Stimulated activated CD8-positive, alpha-beta memory T cell treated with anti-CD3 and anti-CD28 coated beads, Interleukin-4, amount 100 ng/mL, for 24 hours (primary cell): Measurements from ENCODE around the gene RPL27.

Source experiments
- DNase-seq: peaks from one replicate; pipeline ENCODE4 v3.0.0-alpha.2; 2020; ENCODE audit warnings: low read depth

The RPL27 gene

DNA sequence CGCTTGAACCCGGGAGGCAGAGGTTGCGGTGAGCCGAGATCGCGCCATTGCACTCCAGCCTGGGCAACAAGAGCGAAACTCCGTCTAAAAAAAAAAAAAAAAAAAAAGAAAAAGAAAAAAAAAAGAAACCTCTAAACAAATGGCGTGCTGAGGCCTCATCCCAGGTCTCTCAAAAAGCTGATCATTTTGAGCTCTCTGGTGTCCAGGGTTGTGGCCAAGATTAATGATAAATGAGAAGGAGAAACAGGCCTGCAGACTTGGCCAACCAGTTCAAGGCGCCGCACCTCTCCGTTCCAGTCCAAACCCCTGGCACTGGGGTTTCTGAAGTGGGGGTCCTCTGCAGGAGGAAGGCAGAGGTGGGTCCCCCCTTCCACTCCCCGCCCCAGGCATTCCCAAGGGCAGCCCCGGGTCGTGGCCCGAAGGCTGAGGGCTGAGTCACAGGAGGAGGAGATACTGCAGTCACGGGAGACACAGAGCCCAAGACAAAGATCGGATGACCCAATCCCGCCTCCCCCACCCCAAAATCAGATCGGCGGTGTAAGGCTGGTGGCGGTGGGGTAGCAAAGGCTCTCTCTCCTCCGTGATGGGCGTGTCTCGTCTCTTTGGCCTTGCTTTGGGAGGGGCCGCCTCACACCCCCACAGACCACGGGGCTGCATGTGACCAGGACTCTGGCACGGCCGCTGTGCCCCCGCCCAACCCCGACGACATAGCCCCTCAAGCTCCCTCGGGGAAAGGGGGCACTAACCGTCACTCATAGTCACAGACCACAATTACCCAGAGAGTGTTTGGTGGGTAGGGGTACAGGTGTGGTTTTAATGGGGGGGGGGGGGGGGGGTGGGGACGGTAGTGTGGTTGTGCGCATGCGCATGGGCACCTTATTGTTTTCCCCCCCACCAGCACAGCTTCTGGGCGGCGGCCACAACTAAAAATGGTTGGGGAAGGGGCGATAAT, 22.8 kb downstream of the RPL27 start:
- DNase-seq = no peak

DNA sequence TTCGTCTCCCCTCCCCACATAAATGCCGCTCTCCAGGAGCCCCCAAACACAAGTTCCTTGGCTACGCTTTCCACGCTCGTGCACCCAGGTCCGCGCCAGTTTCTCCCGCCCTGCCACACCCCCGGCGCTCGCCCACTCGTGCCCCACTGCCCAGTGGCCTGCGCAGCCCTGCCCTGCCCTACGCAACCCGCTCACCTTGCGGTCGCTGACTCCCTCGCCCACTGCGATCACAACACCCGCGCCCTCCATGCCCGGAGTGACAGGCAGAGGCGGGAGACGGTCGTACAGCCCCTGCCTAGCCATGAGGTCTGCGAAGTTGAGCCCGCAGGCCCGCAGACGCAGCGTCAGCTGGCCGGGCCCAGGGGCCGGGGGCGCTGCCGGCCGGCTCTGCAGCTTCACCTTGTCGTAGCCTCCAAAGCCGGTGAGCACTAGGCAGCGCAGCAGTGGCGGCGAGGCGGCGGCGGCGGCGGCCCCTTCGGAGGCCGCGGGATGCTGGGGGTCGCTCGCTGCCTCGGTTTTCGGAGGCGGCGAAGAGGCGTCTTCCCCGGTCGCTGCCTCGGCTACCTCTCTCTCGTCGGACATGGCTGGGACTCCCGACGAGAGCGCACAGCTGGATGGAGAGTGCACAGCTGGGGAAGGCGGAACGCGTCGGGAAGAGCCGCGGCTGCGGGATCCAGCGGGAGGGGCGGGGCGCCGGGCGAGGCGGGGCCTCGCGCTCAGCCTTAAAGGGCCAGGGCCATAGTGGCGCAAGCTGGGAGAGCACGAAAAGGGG, 23.7 kb downstream of the RPL27 start, which contains the start of gene VAT1:
Gene VAT1, minus strand, starts transcription at position 645 of the 772 bp plus-strand sequence. Its CDS starts 63 bp downstream, at position 582.
- peak; percentile 56 for DNase-seq

DNA sequence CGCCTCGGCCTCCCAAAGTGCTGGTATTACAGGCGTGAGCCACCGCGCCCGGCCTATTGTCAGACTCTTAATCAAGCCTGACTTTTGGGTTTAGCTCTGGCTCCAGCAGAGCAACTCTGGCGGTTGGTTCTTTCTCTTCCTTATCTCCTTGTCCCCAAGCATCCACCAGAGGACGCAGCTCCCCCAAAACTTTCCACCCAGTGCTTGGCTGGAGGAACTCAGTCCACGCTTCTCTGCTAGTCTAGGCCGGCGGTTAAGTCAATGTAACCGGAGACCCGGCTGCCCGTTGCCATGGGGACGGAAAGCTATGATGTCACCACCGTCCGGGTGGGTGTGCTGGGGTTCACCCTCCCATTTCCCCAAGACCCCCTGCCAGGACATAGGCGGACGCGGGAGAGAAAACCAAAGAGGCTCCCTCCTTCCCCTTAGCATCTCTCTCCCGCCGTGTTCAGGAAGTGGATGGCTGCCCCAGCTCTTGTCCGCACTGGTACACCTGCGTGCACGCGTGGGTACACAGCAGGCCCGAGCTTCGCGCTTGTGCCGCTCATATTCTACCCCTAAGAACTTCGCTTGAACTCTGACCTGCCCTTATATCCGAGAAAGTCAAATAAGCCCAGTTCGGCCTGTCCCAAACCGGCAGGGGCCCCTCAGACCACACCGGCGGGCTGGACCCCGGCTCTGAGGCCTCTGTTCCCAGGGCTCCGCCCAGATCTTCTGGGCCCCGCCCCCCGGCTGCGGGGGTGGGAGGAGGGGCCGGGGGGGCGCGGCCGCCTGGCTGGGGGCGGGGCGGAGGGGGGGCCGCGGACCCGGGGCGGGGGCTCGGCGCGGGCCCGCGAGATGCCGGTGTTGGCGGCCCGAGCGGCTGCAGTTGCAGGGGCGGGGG, 26.4 kb downstream of the RPL27 start, which contains the start of gene RND2:
Gene RND2, plus strand, starts transcription at position 825 of the 883 bp plus-strand sequence. CDS start 117 bp downstream, outside the sequence.
- peak; percentile 62 for DNase-seq

DNA sequence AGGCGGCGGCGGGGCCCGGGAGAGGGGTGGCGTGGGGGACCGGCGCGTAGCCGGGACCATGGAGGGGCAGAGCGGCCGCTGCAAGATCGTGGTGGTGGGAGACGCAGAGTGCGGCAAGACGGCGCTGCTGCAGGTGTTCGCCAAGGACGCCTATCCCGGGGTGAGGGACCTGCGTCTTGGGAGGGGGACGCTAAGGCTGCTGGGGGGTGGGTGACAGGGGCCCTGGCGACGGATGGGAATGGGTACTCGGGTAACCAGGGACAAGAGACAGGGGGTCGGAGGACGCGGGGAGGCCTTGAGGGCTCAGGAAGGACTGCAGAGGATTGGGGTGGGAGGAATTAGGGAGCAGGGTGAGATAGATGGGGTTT, 27.1 kb downstream of the RPL27 start:
- no peak for DNase-seq

DNA sequence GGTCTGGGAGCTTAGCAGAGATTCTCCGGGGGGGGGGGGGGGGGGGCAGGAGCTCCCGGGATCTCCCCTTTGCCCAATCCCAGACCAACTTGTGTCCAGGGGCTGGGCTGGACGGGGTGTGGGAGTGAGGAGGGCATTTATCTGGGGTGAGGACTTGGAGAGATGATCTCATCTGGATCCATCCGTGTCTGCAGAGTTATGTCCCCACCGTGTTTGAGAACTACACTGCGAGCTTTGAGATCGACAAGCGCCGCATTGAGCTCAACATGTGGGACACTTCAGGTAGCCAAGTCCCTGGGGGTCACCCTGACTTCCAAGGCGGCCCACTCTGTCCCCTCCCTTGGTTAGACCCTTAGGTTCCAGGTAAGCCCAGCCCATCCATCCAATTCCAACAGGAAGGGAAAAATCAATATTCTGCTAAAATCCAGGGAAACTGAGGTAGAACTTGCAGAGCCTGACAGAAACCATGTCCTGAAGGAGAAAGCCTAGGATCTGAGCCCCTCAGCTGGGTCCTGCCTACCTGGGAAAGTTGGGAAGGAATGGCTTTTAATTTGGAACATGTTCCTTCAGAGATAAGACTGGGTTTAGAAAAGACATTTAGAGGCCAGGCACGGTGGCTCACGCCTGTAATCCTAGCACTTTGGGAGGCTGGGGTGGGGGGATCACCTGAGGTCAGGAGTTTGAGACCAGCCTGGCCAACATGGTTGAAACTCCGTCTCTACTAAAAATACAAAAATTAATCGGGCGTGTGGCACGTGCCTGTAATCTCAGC, 27.7 kb downstream of the RPL27 start:
- no peak for DNase-seq

DNA sequence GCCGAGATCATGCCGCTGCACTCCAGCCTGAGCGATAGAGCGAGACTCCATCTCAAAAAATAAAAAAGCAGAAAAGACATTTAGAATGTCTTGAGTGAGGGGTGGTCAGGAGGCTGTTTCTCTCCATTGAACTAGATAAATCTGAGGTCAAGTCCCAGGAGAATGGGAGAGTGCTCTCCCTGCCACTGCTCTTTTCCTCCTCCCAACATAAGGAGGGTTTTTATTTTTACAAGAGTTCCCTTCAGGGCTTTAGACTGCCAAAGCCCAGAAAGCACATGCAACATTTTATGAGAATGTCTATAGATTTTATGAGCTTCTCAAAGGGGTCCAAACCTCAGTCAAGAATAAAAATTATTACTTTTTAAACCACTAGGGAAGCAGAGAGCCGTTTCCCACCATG, 28.4 kb downstream of the RPL27 start:
- DNase-seq = no peak

DNA sequence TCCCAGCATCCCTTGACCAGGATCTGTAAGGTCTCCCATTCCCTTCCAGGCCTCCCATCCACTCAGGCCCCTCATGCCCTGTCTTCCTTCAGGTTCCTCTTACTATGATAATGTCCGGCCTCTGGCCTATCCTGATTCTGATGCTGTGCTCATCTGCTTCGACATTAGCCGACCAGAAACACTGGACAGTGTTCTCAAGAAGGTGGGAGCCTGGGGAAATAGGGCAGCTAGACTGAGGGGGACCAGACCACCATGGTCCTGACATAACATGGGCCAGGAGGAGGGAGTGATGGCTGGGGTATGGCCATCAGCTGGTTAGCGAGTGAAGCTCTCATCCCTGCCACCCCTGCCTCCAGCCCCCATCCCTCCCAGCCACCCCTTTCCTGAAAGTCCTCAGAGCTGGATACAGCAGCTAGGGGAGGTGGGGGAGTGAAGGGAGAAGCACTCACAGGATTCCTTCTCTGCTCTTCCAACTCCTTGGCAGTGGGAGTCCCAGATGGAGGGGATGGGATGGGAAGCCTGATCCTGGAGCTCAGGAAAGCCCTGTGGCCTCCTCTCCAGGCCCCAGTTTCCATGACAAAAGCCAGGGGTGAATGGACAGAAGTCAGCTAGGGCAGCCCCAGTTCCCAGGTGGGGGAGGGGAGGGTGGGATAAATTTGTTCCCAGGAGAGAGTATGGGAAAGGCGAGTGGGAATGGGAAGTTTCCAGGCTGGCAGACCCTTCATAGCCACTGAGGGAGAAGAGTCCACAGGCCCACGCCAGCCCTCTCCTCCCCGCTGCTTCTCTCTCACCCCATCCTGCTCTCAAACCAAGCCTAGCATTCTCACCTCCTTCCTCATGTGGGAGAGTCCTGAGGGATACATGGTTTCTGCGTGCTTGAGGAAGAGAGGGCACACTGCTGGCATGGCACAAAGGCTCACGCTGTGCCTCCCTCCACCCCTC, 29.1 kb downstream of the RPL27 start:
- DNase-seq = no peak

DNA sequence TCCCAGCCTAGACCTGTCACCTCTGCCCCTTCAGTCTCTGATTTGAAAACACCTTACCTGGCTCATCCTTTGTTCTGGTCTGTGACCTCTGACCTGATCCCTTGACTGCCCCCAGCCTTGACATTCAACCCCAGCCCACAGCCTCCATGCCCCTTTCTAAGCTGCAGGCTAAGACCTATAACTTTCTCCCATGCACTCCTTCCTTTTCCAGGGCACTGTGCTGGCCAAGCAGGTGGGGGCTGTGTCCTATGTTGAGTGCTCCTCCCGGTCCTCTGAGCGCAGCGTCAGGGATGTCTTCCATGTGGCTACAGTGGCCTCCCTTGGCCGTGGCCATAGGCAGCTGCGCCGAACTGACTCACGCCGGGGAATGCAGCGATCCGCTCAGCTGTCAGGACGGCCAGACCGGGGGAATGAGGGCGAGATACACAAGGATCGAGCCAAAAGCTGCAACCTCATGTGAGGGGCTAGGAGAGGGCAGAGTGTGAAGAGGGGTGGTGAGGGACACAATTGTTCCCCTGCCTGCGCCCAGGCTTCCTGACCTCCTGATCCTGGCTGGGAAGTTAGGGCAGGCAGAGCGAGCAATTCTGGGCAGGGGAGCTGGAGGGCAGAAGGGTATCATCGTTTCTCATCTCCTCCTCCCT, 30.1 kb downstream of the RPL27 start:
- no peak for DNase-seq

DNA sequence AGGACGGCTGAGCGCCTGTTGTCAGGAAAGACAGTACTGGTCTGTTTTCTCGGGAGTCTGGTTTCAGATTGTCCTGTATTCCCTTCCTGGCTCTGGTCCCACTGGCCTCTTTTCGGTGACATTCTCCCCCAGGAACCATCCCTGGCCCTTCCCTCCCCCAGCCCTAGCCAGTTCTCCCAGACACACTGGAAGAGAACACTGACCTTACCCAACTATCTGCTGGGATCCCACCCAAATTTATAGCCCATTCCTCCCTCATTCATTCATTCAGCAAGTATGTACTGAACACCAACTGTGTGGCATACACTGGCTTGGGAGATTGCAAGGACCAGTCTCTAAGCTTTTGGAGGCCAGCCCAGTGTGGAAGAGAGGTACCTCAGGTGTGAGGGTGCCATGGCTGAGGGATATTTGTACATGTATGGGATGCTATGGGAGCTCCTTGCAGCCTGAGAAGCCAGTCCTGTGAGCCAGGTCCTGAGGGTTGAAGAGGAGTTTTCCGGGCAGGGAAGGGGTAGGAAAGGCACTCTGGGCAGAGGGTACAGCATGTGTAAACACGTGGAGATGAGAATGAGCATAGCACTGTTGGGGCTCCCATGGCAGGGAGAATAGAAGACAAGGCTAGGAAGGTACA, 32.0 kb downstream of the RPL27 start:
- DNase-seq = no peak

DNA sequence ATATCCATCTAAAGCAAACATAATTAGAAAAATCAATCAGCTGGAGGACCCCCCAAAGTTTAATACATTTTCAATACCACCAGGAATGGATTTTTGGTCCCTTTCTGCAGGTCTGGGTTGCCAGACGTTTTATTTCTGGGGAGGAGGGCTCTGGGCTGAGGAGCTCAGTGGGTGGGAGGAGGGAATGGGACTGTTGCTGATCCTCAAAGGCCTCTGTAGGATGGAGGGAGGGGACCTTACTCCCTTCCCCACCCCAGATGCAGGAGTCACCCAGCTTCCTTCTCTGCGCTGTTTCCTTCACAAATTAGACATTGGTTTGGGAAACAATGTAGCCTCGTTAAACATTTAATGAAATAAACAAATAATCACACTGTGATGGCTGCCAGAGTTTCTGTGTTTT, 33.4 kb downstream of the RPL27 start:
- DNase-seq = no peak

DNA sequence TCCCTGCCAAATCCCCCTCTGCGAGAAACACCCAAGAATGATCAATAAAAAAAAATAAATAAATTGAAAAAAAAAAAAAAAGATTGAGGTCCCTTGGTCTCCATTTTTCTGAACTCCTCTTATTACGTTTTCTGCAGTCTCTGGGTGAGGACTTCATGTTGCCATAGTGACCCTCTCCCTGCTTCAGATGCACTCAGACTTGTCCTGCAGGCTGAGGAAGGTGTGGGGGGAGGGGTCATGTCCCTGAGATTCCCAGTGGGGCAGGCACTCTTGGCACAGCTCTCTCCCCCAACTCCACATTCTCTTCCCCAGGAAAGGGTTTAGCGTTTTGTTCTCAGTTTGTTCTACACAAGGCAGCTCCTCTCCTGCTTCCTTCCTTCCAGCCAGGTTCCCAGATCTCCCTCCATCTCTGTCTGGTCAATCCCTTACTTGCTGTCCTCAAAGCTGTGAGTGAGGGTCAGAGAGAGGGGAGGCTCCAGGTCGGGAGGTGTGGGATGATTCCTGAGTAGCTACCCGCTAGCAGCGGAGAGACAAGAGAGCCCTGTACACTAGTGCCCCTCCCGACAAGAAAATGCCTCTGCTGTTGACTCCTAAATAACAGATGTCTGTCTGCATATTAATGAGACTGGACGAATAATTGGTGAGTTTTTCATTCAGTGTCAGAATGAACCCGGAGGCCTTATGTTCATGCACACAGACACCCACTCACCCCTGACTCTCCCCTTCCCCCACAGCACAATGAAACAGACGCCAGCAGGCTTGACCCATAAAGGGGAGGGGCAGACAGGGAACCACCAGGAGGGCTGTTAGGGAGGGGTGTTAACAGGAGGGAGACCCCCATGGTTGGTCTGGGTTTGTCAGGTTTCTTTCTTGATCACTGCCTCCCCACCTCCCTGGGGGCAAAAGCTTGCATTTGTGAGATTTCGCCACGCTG, 36.0 kb downstream of the RPL27 start:
- DNase-seq = no peak

DNA sequence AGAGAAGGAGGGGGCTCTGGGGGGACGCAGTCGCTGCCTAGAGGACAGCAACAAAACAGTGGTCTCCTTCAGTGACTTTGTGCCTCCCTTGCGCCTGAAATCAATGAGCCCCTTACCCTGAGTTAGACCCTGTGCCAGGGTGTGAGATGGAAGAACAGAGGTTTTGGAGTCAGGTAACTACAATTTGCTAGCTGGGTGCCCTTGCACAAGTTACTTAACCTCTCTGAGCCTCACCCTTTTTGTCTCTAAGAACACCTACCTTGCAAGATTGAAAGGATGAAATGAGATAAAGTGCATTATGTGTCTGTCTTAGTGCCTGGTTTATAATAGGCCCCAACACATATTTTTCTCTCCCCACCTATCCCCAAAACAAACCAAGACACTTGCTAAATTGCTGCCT, 36.7 kb downstream of the RPL27 start:
- DNase-seq = no peak

DNA sequence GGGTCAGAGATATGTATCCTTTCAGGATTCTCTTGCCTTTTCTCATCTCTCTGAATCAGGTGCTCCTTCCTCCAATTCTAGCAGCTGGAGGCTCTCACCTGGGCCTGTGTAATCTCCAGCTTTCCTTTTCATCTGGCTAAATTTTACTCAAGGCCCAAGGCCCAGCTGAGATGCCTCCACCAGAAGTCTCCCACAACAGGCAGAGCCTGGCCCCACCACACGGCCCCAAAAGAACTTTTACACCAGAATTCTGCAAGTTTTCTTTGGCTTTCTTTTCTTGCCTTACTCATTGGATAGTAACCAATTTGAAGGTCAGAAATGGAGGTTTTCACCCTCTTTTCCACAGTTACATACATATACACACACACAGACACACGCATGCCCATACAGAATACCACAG, 41.4 kb downstream of the RPL27 start:
- no peak for DNase-seq

DNA sequence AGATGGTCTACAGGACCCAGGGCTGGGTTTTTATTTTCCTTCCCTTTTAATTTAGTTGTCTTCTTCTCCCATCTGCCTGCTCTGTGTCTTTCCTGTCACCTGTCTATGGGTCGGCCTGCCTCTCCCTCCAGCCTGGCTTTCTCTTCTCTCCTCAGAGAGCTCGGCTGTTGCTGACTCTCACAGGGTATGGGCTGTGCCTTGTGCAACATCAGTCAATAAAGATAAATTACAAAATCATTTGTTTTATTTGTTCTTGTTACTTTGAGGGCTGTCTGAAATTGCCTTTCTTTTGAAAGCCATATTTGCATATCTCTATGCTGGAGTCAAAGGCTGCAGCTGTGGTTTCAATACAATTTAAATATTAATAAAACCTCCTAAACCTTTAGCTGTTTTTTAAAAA, 42.4 kb downstream of the RPL27 start:
- DNase-seq = no peak

DNA sequence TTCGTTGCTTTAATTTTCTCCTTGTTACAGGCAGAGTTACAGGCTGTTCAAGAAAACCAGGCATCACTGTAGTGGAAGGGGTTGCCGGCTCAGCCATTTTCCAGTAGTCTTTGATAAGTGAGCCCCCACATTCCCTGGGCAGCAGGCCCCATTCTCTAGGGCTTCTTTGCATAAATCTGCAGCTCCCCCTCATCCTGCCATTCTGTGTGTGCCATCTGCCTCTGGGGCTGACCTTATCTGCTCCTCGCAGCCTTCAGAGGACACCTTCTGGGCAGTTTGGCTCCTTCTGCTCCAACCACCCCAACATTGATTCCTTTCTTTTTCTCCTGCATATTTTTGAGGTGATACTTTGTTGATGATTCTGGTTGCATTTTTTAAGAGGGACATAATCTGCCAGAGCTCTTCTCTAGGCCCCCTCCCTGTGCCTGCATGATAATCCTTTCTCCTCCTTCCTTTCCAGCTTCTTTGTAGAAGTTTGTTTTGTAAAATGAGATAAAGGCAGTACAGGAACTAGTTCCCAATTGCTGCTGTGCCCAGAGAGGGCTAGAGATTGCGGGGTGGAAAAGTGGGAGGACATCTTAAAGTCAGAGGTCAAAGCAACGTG, 43.9 kb downstream of the RPL27 start:
- DNase-seq = no peak

DNA sequence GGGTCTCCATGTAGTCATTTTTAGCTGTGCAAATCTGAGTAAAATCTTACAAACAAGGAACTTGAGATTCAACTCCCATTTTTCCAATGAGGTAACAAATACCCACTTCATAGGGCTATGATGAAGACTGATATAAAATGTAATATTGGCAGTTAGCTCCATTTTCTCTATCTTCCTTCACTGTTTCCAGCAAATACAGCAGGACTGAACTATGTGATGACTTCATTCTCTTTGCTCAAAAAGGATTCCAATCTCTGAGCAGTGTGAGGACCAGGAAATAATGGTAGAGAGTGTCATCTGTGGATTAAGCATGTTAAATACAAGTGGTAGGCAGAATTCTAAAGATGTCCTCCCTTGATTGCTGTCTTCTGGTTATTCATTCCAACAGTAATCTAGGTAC, 45.1 kb downstream of the RPL27 start:
- no peak for DNase-seq

DNA sequence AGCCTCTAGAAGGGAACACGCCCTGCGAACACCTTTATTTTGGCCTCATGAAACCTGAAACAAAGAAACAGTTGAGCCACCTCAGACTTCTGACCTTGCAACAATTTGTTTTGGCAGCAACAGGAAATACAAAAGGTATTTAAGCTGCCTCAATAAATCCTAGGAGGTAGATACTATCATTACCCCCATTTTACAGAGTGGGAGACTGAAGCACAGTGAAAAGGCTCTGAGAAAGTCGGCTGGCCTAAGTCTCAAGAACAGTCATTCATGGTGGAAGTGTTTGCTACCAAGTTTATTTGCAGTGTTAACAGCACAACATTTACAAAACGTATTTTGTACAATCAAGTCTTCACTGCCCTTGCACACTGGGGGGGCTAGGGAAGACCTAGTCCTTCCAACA, 45.8 kb downstream of the RPL27 start:
- DNase-seq = no peak

DNA sequence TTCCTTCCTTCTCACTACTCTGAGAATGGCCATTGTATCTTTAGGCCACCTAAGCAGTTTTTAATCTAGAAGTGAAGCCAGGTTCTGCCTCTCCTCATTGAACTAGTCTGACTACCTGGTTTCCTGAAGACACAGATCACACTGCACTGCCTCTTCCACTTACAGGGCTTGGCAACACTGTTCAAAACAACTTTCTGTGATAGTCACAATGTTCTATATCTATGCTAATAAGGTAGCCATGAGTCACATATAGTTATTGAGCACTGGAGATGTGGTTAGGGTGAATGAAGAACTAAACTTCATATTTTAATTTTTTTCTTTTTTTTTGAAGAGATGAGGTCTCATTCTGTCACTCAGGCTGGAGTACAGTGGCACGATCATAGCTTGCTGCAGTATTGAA, 53.8 kb downstream of the RPL27 start:
- no peak for DNase-seq
